CD4-positive, alpha-beta T cell treated with Interleukin-6 at 100 ng/mL for 8 hours (primary cell): ENCODE data around the gene FSCN2.
A peak's percentile ranks its signal among the peaks of the same experiment; 100 is the strongest.

Source experiments
- DNase-seq: peaks from one replicate; pipeline ENCODE4 v3.0.0-alpha.2; 2020; ENCODE audit warnings: mixed read lengths, low spot score

Gene FSCN2

GRCh38 chr17:81491181-81491581 is 37.0 kb upstream of the FSCN2 start:
- DNase-seq: no peak

DNA sequence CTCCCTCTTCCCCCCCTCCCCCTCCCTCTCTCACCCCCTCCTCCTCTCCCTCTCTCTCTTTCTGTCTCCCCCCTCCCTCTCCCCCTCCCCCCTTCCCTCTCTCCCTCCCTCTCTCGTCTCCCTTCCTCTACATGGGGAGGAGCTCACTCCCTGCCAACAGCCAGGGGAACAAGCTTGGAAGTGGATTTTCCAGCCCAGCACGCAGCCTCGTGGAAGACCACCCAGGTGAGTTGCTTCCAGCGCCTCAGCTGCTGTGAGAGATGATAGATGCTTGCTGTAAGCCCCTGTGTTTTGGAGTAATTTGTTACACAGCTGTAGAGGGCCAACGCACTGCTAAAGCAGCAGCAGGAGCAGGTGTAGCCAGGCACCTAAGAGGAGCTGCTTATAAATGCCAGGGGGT is 36.4 kb upstream of the FSCN2 start:
- DNase-seq: no peak

DNA sequence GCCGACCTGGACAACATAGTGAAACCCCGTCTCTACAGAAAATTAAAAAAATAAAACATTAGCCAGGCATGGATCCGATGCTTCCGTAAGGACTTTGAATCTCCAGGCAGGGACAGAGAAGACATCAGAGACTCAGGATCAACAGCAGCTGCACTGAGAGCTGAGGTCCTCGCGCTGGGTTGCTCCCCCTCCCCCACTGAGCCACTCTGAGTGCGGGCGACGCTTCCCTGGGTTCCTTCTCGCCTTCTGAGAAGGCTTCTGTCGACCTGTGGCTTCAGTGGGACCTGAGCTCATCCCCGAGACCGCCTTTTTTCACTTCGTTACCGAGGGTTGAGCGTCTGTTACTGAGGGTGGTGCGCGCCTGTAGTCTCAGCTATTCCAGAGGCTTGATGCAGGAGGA is 36.0 kb upstream of the FSCN2 start:
- no peak for DNase-seq

DNA sequence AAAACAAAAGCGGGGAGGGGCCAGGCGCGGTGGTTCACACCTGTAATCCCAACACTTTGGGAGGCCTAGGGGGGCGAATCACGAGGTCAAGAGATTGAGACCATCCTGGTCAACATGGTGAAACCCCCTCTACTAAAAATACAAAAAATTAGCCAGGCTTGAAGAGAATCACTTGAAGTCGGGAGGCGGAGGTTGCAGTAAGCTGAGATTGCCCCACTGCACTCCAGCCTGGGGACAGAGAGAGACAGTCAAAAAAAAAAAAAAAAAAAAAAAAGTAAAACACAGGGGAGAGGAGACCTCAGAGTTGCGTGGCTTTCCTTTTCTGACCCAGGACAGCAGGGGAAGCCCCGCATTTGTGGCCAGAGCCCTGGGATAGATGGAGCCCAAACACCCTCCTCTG is 35.5 kb upstream of the FSCN2 start:
- DNase-seq: no peak

DNA sequence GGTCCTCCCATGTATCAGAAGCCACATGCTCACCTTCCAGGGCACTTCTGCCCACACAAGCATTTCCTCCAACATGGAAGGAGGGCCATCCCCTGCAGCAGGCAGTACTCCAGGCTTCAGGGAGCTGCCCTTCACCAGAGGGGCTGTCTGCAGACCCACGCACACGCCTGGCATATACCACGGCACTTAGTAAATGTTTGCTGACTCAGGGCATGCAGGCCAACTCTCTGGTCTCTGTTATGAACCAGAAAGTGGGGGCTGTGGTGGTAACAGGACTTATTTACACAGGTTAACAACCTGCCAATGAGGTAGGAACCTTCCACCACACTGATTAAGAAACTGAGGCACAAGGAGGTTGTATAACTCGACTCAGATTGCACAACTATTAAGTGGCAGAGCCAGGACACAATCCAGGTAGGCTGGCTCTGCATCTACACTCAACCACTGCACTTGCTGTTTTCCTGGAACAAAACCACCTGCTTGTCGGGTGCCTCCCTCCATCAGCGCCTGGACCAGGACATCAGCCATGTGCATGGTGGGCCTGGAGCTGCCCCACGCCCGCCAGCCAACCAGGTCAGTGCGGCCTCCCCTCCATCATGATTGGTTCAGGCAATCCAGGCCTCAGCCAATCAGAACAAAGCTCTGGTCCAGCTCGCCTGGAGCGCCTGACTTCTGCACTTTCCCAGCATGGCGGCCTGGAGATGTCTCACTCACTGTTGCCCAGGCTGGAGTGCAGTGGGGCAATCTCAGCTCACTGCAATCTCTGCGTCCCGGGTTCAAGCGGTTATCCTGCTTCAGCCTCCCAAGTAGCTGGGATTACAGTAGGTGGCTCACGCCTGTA is 34.8 kb upstream of the FSCN2 start:
- no peak for DNase-seq

- DNase-seq: no peak
Measured at GRCh38 chr17:81494626-81495377, 33.4 kb upstream of the FSCN2 start.

GRCh38 chr17:81498953-81499600 is 29.1 kb upstream of the FSCN2 start:
- no peak for DNase-seq

DNA sequence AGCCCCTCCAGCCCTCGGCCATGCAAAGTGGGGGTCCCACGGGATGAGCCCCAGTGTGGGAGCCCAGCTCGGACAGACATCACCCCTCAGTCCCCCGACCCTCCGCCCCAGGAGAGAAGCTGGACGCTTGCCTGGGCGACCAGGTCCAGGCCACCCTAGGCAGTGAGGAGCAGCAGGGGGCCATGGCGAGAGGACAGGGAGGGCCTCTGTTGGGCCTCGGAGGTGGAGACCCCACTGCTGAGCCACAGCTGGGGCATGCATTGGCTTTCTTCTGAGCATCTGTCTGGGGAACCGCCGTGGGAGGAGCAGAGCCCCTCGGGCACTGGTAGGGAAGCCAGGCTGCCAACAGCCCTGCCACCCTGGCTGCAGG is 28.6 kb upstream of the FSCN2 start:
- no peak for DNase-seq

- no peak for DNase-seq
Measured at GRCh38 chr17:81500047-81500446, 28.1 kb upstream of the FSCN2 start.

- no peak for DNase-seq
Measured at GRCh38 chr17:81502471-81503017, 25.6 kb upstream of the FSCN2 start.

- DNase-seq: no peak
Measured at GRCh38 chr17:81503619-81504018, 24.6 kb upstream of the FSCN2 start.

DNA sequence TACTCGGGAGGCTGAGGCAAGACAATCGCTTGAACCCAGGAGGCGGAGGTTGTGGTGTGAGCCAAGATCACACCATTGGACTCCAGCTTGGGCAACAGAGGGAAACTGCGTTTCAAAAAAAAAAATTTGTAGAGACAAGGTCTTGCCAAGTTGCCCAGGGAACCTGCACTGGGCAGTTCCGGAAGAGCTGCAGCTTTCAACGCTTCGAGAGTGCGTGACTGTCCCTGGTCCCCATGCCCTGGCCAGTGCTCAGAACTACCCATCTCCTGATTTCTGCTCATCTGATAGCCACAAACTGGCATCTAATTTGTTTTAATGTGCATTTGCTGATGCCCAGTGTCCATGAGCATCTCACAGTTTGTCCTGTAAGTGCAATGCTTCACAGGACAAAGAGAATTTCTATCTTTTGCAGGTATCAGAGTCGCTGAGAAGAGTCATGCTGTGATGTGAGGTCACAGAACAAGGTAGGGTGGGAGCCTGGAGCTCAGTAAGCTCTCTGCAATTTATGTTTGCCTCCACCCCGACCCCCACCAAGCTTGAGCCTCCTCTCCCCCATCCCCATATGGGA is 19.5 kb upstream of the FSCN2 start:
- no peak for DNase-seq

DNA sequence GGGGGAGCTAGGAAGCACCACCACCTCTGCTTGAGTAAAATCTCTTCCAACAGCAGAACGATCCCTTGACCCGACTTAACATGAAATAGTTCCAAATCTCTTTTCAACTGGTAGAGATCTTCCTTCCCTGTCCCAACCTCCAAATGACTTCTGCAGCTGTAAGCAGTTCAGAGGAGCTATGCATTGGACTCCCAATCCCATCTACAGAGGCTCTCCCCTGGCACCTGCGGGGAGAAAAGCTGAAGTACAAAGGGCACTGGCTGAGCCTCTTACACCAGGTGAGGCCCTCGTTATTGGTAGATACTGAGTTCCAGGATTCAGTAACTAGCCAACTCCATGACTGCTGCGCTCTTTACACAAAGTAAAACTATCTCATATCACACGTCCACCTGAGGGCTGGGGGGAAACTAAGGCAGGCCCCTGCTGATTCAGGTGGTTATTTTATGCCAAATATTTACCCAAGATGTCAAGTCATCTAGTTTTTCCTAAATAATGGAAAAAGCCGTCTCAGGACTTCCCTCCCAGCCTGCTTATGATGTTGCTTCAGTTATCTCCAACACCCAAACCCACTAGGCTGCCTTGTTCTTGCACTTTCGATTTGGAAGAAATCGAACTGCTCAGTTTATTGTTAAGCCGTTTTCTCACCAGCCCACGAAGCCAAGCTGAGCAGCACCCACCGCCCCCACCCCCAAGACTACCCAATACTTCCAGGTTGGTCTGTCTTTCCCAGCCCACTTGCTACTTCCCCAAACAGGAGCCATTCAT is 18.8 kb upstream of the FSCN2 start:
- peak; percentile 36 for DNase-seq

DNA sequence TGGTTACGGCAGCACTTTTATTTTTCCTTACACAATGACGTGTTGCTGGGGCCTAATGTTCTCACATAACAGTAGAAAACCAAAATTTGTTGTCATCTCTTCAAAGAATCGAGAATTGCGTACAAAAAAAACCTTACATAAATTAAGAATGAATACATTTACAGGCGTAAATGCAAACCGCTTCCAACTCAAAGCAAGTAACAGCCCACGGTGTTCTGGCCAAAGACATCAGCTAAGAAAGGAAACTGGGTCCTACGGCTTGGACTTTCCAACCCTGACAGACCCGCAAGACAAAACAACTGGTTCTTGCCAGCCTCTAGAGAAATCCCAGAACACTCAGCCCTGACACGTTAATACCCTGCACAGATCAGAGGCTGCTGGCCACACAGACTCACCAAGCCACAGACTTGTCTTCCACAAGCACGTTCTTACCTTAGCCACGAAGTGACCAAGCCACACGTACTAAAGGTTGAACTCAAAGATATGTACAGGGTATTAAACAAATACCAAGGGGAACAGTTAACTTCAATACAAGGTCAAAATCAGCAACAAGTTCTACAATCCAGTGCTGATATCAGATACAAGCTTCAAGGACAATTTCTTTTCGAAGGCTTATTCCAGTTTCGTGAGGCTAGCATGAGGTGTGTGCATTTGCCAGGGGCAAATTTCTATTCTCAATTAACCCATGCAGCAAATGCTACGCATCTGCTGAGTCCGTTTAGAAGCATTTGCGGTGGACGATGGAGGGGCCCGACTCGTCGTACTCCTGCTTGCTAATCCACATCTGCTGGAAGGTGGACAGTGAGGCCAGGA is 18.0 kb upstream of the FSCN2 start:
- no peak for DNase-seq

DNA sequence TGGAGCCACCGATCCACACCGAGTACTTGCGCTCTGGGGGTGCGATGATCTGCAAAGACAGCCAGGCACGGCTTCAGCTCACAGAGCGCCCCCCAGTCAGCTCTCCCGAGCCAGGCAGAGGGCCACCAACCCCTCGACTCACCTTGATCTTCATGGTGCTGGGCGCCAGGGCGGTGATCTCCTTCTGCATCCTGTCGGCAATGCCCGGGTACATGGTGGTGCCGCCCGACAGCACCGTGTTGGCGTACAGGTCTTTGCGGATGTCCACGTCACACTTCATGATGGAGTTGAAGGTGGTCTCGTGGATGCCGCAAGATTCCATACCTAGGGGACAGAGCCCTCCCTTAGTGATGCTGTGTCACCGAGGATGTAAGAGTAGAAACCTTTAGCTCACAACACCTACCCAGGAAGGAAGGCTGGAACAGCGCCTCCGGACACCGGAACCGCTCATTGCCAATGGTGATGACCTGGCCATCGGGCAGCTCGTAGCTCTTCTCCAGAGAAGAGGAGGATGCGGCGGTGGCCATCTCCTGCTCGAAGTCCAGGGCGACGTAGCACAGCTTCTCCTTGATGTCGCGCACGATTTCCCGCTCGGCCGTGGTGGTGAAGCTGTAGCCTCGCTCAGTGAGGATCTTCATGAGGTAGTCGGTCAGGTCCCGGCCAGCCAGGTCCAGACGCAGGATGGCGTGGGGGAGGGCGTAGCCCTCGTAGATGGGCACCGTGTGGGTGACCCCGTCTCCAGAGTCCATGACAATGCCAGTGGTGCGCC is 17.2 kb upstream of the FSCN2 start:
- DNase-seq: peak; percentile 35

- DNase-seq: no peak
Measured at GRCh38 chr17:81511554-81511803, 16.7 kb upstream of the FSCN2 start.

DNA sequence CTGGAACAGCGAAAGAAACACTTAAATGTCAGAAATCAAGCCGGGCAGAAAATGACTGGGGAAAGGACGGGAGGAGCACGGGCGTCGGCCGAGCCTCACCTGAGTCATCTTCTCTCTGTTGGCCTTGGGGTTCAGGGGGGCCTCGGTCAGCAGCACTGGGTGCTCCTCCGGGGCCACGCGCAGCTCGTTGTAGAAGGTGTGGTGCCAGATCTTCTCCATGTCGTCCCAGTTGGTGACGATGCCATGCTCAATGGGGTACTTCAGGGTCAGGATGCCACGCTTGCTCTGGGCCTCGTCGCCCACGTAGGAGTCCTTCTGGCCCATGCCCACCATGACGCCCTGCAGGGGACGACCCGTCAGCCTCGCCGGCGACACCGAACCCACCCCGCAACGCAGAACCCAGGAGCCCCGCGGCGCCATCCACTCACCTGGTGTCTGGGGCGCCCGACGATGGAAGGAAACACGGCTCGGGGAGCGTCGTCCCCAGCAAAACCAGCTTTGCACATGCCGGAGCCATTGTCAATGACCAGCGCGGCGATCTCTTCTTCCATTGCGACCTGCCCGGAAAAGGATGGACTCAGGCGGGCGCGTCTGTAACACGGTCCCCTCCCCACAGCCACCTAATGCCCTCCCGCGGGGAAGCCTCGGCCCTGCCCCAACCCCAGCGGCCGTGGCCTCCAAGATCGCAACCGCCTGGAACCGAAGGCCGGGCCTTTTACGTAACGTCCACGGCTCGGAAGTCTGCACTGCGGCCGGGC is 16.2 kb upstream of the FSCN2 start:
- DNase-seq: peak; percentile 30

- DNase-seq: peak; percentile 93
Measured at GRCh38 chr17:81512562-81513371, 15.4 kb upstream of the FSCN2 start, which contains the start of gene ACTG1. TSS of gene ACTG1 (minus strand) at chr17:81512799. CDS start at chr17:81512354, 445 bp downstream.

GRCh38 chr17:81513372-81513752 is 14.8 kb upstream of the FSCN2 start:
- peak; percentile 45 for DNase-seq
